NCI-H187 (cell line): ENCODE measurements around the gene PAX2.
"Not testable (repeated sequence)": the region's sequence is repeated elsewhere in the genome, so short reads cannot be mapped to it uniquely, and the experiment has no call there.

ENCODE experiments used
- DNase-seq, 2 experiments: peaks; one replicate each; lab custom pipeline; 2025; lab: John Stamatoyannopoulos, UW

The PAX2 gene

DNA sequence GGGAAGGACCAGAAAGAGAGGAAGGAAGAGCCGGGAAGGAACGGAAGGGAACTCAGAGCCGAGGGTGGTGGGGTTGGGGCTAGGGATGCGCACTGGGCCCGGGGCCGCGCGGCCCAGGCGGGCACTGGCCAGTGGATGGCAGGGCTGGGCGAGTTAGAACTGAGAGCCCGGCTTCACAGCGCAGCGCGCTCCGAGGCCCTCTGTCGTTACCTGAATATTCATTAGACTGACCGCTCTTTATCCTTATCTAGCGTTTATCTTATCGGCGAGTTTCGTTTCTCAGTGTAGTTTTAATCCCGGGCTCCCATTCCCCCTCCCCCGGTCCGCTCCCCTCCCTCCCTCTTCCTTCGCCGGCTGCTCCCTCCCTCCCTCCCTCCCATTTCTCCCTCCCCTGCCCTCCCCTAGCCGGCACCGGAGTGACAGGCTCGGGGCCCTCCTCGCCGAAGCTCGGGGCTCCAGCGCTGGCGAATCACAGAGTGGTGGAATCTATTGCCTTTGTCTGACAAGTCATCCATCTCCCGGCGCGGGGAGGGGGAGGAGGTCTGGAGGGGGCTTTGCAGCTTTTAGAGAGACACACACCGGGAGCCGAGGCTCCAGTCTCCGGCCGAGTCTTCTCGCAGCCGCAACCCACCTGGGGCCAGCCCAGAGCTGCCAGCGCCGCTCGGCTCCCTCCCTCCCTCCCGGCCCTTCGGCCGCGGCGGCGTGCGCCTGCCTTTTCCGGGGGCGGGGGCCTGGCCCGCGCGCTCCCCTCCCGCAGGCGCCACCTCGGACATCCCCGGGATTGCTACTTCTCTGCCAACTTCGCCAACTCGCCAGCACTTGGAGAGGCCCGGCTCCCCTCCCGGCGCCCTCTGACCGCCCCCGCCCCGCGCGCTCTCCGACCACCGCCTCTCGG is at the start of gene PAX2:
Gene PAX2, plus strand, starts transcription at position 596 of the 895 bp plus-strand sequence. CDS start 679 bp downstream, outside the sequence.
- DNase-seq = no peak

DNA sequence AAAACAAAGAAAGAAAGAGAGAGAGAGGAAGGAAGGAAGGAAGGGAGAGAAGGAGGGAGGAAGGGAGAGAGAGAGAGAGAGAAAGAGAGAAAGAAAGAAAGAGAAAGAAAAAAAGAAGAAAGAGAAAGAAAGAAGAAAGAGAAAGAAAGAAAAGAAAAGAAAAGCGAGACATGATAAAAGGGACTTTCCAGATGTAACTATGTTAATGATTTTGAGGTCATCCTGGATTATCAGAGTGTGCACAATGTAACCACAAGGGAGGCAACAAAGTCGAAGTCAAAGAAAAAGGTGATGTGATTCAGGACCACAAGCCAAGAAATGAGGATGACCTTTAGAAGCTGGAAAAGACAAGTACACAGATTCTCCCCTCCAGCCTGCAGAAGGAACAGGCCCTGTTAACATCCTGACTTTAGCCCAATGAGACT is 48.9 kb upstream of the PAX2 start:
- DNase-seq = no peak

DNA sequence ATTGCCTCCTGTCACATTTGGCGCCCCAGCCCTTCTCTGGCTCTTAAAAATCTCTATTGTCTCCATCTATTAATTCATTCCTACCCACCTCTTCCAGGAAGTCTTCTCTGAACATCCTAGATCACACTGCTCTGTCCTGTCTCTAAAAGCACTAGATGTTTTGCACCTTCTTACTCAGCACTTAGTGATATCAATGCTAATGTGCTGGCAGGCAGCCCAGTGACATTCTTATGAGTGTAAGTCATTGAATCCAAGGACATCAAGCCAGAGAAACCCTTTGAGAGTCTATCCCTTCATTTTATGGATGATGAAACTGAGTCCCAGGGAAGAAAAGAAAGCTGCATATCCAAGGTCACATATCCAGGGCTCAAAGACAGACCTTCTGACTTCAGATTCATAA is 48.3 kb upstream of the PAX2 start:
- DNase-seq = no peak

DNA sequence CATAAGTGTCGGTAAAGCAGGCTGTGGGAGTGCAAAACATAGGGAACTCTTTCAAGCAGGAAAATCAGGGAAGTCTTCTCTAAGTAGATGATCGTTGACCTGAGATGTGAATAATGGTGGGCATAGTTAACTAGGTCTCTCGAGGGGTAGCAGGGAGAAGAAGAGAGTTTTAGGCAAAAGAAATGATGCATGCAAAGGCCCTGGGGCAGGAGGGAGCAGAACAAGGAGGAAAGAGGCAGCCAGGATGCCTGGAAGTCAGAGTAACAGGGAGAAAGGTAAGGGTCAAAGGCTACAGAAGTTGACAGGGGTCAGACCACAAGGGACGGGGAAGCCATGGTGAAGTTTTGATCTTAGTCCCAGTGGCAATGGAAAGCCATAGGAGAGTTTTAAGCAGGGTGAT is 47.8 kb upstream of the PAX2 start:
- DNase-seq = no peak

DNA sequence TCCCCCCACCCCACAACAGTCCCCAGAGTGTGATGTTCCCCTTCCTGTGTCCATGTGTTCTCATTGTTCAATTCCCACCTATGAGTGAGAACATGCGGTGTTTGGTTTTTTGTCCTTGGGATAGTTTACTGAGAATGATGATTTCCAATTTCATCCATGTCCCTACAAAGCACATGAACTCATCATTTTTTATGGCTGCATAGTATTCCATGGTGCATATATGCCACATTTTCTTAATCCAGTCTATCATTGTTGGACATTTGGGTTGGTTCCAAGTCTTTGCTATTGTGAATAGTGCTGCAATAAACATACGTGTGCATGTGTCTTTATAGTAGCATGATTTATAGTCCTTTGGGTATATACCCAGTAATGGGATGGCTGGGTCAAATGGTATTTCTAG is 43.7 kb upstream of the PAX2 start:
- DNase-seq = not testable (repeated sequence)

DNA sequence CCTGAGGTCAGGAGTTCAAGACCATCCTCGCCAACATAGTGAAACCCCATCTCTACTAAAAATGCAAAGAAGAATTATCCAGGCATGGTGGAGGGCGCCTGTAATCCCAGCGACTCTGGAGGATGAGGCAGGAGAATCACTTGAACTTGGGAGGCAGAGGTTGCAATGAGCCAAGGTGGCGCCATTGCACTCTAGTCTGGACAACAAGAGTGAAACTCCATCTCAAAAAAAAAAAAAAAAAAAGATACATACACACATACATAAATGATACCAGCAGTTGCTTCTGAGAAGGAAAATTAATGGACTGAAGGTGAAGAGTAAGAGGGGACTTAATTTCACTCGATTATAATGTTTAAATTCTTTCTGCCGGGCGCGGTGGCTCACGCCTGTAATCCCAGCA is 40.2 kb upstream of the PAX2 start:
- no peak for DNase-seq

DNA sequence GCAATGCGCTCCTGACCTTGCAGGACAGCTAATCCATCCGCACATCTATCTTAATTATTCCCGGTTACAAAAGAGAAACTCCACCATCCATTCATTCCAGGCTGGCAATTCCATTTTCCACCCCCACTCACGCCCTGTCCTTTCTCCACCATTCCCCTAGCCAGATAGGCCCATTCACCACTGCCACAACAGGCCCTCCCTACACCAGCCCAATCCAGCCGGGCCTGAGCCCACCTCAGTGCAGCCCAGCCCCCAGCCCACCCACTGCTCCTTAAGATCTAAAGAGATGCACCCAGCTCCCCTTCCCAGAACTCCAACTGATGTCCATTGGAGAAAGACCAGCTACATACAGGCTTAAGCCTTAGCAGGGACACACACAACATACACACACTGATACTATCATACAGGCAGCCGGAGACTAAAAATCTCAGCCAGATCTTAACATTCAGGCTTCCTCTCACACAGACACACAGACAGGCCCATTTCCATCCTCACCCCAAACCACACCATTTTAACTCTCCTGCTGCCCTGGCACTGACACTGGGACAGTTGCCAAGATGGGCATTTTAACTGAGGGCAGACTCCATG is 38.0 kb upstream of the PAX2 start:
- DNase-seq = no peak

DNA sequence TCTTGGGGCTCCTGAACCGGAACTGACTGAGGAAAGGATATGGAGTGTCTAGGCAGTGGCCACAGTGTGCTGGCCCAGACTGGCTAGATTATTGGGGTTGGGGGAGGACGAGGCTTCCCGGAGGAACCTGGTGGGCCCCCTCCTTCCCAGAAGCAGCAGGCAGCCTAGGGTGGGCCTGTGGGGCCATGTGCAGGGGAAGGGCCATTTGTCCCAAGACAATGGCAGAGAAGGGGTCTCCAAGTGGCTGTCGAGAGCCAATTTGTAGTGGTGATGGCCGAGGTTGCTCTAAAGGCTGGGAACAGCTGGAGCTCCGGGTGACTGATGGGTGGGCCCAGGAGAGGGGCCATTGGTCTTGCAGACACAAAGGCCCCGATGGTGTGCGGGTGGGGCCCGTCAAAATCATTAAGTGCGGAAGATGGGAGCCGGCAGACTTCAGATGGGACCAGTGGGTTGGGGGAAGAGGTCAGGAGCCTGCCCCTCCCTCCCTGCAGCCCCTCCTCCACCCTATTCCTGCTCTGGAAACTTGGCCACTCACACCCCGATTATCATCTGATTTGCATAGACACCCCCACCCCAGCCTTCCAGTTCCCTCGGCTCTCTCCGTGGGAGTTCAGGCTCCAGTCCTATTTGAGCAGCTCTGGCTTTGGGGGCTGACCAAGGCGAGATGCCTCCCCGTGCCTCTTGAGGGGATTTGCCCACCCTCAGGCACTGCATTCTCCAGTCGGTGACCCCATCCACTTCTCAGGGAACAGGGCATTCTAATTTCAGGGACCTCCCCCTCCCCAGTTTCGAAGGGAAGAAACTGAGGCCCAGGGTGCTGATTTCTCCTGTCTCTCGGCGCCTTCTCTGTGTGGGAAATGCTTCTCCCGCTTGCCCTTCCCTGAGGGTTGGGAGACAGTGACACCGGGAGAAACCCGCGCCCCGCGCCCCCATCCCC is 36.0 kb upstream of the PAX2 start:
- no peak for DNase-seq

DNA sequence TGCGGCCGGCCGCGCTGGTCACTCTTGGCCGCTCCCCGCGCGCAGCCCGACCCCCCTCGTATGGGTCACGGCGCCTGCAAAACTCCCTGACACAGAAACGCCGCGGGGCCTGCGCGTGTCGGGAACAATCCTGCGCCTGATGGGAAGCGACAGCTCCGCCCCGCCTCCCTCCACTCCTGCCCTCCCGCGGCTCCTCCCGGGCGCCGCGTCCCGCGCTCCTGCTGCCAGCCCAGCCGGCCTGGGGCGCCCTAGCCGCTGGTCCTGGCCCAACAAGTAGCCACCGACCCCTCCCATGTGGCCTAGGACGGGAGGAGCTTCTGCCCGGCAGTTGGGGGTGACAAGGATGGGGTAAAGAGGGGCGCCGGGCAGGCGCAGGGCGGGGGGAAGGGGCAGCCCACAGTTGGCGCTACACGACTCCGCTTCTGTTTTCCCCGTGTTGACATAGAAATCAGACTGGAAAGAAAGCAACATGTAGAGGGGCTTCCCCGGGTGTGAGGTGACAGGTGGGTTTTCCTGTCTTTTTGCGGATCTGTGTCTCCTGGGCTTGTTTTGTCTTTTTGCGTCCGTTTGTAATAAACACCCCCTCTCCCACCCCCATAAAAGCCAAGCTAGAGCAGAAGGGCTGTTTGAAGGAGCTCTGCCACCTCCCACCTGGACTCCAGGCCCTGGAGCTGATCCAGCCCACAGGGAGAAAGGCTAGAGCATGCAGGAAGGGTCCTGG is 35.1 kb upstream of the PAX2 start:
- DNase-seq = no peak

DNA sequence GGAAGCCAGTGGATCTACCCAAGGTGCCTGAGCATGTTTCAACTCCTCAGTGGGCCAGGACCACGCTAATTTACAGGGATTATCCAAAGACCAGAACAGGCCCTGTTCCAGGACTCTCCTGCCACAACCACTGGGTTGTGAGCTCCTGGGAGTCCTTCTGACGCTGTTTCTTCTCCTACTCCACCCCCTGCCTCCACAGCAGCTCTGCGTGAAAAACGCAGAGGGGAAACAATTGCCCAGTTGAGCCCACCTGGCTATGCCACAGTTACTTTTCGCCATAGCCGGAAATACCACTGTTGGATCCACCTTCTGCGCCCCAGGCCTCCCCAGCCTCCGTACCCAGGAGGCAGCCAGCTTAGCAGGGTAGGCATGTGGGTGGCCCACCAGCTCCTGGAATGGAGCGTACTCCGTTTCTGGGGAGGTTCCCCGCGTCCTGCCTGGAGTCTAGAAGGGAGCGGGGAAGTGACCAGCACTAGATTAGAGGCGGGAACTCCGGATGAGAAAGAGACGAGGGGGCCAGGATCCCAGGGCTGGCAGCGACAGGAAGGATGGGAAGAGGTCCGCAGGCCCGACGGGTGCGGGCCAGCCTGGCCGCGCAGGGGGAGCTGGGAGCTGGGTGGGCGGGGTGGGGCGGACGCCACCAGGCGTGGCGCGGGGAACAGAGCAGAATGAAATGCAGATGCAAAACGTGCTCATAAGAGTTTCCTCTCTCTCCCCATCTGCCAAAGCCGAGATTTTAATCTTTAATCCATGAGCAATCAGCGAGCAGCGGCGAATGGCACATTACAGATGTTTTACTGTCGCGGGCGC is 32.1 kb upstream of the PAX2 start:
- DNase-seq = no peak

DNA sequence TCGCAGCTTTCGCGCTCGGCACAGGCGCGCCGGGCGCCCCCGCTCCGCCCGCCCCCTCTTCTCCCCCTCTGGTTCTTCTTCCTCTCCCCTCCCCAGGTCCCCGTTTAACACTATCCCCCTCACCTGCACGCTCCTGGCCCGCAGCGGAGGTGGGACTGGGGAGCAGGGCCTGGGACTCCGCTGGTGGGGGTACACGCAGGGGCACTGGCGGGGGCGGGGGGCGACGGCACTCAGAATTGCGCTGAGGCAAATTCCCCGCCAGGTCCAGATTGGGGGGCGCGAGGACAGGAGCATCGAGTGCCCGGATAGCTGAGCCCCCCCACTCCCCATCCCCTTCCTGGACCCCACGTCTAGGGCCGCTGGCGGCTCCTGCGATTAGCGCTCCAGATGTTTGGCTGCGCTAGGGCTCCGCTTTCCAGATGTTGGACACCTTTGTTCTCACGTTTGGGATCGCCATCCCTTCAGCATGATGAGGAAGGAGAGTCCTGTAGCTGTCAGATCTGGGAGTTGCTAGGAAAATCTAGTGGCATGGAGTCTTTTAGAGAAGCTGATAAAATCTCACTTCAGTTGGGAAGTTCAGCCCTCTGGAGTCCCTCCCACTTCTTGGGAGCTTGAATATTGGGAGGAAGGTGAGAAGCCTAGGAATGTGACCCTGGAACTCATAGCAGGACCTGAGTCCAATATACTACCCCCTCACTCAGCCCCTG is 31.4 kb upstream of the PAX2 start:
- no peak for DNase-seq

DNA sequence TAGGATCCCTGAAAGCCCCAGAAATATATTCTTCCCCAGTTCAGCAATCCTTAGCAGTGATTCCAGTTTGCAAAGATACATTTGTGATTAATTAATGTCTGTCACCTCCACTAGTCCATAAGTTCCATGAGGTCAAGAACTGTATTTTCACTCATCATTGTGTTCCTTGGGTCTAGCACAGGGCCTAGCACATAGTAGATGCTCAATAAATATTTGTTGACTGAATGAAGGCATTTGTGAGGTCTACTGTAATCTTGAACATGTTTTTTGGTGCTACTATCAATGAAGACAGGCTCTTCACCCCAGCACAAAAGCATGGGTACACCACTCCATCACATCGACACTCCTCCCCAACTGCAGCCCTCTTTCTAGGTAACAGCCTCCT is 30.8 kb upstream of the PAX2 start:
- no peak for DNase-seq

DNA sequence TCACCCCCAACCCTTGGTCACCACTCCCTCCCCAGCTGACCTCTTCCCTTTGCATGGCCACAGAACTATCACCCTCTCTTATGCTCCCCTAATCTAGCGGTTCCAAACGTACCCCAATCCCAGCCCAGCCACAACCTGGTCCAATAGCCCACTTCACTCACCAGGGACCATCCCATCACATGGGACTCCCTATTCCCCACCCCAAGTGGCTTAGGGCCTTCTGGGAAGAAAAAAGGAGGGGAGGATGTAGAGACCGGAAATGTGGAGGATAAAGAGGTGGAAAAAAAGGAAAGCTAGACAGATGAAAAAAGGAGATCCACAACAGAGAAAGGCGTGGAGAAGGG is 30.3 kb upstream of the PAX2 start:
- no peak for DNase-seq

DNA sequence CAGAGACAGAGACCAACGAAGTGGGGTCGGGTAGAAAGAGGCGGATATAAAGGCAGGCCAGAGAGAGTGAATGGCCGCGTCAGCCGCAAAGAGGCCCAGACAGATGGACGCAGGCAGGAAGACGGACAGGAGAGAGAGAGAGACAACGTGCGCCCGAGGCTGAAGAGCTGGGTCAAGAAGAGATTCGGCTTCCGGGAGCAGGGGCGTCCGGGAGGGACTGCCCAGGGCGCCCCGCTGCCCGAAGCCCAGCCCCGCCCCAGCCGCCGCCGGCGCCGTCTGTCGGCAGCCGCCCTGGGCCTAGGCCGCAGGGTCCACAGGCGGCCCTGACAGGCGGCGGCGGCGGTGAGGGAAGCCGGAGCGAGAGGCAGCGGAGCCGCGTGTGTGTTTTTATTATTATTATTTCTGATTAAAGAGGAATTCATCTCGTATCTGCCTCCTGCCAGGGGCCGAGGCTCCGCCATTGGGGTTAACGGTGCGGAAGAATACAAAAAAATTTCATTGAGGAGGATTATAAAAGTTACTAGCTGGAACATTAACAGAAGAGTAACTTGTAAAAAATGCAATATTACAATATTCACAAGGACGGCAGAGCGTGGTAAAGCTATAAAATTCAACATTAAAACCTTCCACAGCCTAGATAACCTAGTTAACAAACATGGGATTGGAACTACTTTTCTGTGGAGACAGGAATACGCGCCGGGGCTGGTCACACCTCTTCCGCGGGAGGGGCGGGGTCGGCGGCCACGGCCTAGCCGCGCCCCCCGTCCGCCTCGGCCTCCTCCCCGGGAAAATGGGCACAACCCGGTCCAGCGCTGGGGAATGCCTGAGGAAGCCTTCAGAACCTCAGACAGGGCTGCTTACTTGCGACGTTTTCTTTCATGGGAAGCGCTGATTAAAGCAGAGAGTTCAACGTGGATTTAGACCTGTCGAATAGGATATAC is 29.7 kb upstream of the PAX2 start:
- DNase-seq = no peak

DNA sequence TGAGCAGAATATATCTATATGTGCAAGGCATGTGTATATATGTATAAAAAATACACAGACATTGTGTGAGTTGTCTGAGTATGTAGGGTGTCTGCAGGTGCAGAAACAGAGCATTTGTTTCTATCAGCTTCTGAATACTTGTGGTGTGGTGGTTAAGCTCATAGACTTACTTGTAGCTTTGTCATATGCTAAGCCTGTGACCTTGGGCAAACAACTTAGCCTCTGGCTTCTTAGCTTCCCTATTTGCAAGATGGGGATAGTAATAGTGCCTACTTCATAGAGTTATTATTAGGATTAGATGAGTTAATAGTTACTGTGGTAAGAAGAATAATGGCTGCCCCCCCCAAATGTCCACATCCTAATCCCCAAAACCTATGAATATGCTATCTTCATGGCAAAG is 28.2 kb upstream of the PAX2 start:
- no peak for DNase-seq

DNA sequence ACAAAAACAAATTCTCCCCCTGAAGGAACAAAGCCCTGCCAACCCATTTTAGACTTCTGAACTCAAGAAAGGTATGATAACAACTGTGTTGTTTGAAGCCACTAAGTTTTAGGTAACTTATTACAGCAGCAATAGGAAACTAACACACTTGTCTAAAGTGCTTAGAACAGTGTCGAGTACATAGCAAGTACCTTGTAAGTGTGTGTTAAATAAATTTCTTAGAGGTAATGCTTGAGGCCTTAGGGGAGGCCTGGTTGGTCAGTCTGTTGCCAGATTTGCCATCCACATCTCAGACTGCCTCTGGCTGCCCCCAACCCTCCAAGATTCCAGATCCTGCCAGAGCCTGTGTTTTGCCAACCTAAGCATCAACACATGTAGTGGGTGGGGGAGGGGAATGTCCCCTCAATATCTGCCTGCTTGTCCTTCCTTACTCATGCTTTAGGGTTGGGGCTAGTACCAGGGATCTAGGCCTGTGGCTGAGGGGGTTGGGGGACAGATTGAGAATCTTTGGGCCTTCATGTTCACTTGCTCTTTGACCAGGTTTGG is 27.1 kb upstream of the PAX2 start:
- no peak for DNase-seq

DNA sequence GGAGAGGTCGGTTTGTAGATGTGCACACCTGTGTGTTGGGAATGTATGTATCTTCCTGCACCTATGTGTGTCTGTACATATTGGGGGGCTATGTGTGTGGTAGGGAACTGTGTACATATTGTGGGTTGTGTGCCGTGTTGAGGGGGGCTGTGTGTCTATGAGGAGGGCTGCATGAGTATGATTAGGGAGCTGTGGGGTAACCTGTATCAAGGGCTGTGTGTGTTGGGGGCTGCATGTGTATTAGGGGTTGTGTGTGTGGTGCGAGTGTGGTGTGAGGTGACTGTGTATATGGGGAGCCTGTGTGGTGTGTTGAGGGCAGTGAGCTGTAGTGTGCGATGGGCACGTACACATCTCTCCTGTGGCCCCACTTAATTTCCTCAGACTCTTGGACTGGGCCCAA is 22.2 kb upstream of the PAX2 start:
- no peak for DNase-seq

DNA sequence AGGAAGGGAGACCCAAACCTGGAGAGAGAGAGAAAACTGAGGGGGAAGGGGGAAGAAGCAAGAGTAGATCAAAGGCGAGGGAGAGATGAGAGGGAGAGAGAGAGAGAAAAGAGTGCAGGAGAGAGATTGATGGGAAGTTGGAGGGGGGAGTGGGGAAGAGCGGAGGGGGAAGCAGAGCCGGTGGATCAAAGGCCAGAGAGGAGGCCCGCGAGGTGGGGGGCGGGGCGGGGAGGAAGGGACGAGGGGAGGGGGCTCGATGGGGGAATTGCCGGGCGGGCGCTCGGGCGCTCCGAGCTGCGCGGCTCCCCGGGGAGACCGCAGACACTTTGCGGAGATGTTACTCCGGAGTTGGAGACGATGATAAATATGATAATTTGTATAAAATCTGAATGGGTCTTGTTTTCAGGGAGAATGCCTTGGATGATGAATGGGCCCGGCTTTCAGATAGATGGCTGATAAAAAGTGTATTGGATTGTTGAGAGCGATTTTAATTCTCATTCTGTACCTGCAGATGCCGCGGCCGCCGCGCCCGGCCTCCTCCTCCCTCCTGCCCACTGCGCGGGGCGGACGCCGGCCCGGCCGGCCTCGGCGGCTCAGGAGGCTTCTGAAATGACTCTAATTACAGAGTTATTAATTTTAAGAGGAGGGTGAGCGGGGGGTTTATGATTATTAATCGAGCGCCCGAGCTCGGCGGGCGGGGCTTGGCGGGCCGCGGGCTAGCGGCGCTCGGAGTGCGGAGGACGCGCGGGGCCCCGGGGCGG is 21.4 kb upstream of the PAX2 start:
- DNase-seq = no peak
